Left lung (tissue), 10 donors: ENCODE measurements around the gene KCNJ16. TPM values are rescaled to one million over a fixed set of nuclear protein-coding genes. Genes with fewer than 3 reads are reported as not detected.
"Not testable (repeated sequence)": the region's sequence is repeated elsewhere in the genome, so short reads cannot be mapped to it uniquely, and the experiment has no call there.

ENCODE experiments used
- ATAC-seq: fragments of 200-7000 bp; cut with Tn5 transposase; one replicate; pipeline ENCODE4 v1.9.1; 2020; ENCODE audit warnings: moderate library complexity
- DNase-seq, 4 donors: peaks; one replicate each; pipeline ENCODE4 v3.0.0-alpha.2; 2013 to 2020
- H3K27ac ChIP-seq, 2 donors: fragments of 200-600 bp; sonication (generic) in 1 of 2; one replicate each; pipeline versions ENCODE4 v1.5.0 to v1.8.0; 2020 to 2021
- H3K27me3 ChIP-seq, 2 donors: fragments of 200-600 bp; sonication (generic) in 1 of 2; one replicate each; pipeline versions ENCODE4 v1.5.0 to v1.8.0; 2020 to 2021
- H3K36me3 ChIP-seq, 2 donors: fragments of 200-600 bp; sonication (generic) in 1 of 2; one replicate each; pipeline versions ENCODE4 v1.5.0 to v1.8.0; 2020 to 2021
- H3K4me1 ChIP-seq, 2 donors: fragments of 200-600 bp; one replicate each; pipeline ENCODE4 v1.8.0; 2021
- H3K4me3 ChIP-seq, 2 donors: fragments of 200-600 bp; sonication (generic) in 1 of 2; one replicate each; pipeline versions ENCODE4 v1.5.0 to v1.8.0; 2020 to 2021; ENCODE audit warnings: mild to moderate bottlenecking in 1 of 2
- H3K9me3 ChIP-seq, 2 donors: fragments of 200-600 bp; sonication (generic) in 1 of 2; one replicate each; pipeline versions ENCODE4 v1.5.0 to v1.8.0; 2020 to 2021
- CTCF ChIP-seq, 2 donors: fragments of 200-600 bp; sonication (generic) in 1 of 2; IDR thresholded peaks; one replicate each; pipeline versions ENCODE4 v1.5.0 to v1.8.0; 2021; ENCODE audit warnings: antibody characterized with exemption in 2 of 2
- intact Hi-C, 2 donors: fragments of 100-400 bp; cut with DNase I; formaldehyde crosslinking; loops; one replicate each; pipeline versions ENCODE4 v1.11.2 to v1.14.2; 2022
- polyA plus RNA-seq, 6 donors: library from polyadenylated mRNA; unstranded; fragments of 120-200 nt; gene quantifications; one replicate each; pipeline ENCODE4 v1.2.1, GENCODE V29; 2013; ENCODE audit not compliant: insufficient read length in 6 of 6
- total RNA-seq, 2 donors: library from RNA; stranded (reverse); fragmentation: NEBNext Ultra II Directional; extraction: Animal tissue kit (Norgen Biotek cat#: 25700); gene quantifications; one replicate each; pipeline ENCODE4 v1.2.1, GENCODE V29; 2021
- donor health status: DM: no; HTN: yes; CAD: no.
- donor health status: DM: no; HTN: no; CAD: no.

KCNJ16 gene
- total and polyA plus RNA-seq, 8 donors, result 0.23 to 2.7 (median 0.83) TPM

GRCh38 chr17:70041540-70041939, 33.5 kb upstream of the KCNJ16 start:
- no peak overlapping the region for H3K27ac ChIP-seq
- intact Hi-C loops, result no loop called here
- no peak overlapping the region for H3K4me3 ChIP-seq
- H3K36me3 ChIP-seq, result no peaks in the 10 kb centered on the region
- no peaks in the 10 kb centered on the region for H3K9me3 ChIP-seq
- TF ChIP-seq CTCF (IDR thresholded peaks at IDR 0.05), result no peak
- H3K27me3 ChIP-seq, result no peaks in the 10 kb centered on the region
- no peak for DNase-seq
- no peaks in the 10 kb centered on the region for H3K4me1 ChIP-seq
- ATAC-seq, result no peak

- H3K4me1 ChIP-seq, H3K9me3 ChIP-seq, H3K27me3 ChIP-seq, H3K27ac ChIP-seq, H3K4me3 ChIP-seq, ATAC-seq, intact Hi-C loops, H3K36me3 ChIP-seq, DNase-seq: not testable (repeated sequence)
Measured at GRCh38 chr17:70045780-70046179, 29.2 kb upstream of the KCNJ16 start.

GRCh38 chr17:70047619-70048419, 27.2 kb upstream of the KCNJ16 start:
- no peak for ATAC-seq
- H3K27ac ChIP-seq, result no peak overlapping the region
- DNase-seq, result no peak
- no peaks in the 10 kb centered on the region for H3K36me3 ChIP-seq
- no peaks in the 10 kb centered on the region for H3K4me1 ChIP-seq
- no peak for TF ChIP-seq CTCF (IDR thresholded peaks at IDR 0.05)
- intact Hi-C loops, result no loop called here
- H3K4me3 ChIP-seq, result no peak overlapping the region
- H3K27me3 ChIP-seq, result no peaks in the 10 kb centered on the region
- no peaks in the 10 kb centered on the region for H3K9me3 ChIP-seq

- Histone ChIP-seq H3K27ac (no peak overlapping the region), H3K4me3 (no peak overlapping the region), H3K9me3 (no peaks in the 10 kb centered on the region), H3K27me3 (no peaks in the 10 kb centered on the region), H3K4me1 (no peaks in the 10 kb centered on the region), H3K36me3 (no peaks in the 10 kb centered on the region)
- intact Hi-C loops, result no loop called here
- no peak for DNase-seq
- no peak for TF ChIP-seq CTCF (IDR thresholded peaks at IDR 0.05)
- no peak for ATAC-seq
Measured at GRCh38 chr17:70049801-70050591, 25.0 kb upstream of the KCNJ16 start.

- Histone ChIP-seq H3K4me1 (no peaks in the 10 kb centered on the region), H3K27ac (no peak overlapping the region), H3K36me3 (no peaks in the 10 kb centered on the region), H3K4me3 (no peak overlapping the region), H3K27me3 (no peaks in the 10 kb centered on the region), H3K9me3 (no peaks in the 10 kb centered on the region)
- TF ChIP-seq CTCF (IDR thresholded peaks at IDR 0.05), result no peak
- DNase-seq (no peak), ATAC-seq (no peak)
- intact Hi-C loops, result no loop called here
Measured at GRCh38 chr17:70050931-70051330, 24.1 kb upstream of the KCNJ16 start.
